NB4 (cell line): Measurements from ENCODE around the gene MAP3K14.

ENCODE experiments used
- DNase-seq: peaks from one replicate; pipeline ENCODE4 v3.0.0; 2010; ENCODE audit warnings: low read depth
- H3K4me3 ChIP-seq: one replicate; pipeline ENCODE4 v1.5.1; 2011; ENCODE audit warnings: mild to moderate bottlenecking, low read depth, low read length, moderate library complexity
- MYC ChIP-seq: IDR thresholded peaks from 2 replicates; pipeline ENCODE4 v1.6.1; 2011; ENCODE audit warnings: low read depth, low read length
- POLR2A ChIP-seq: IDR thresholded peaks from 2 replicates; pipeline ENCODE4 v1.6.1; 2011; ENCODE audit warnings: mild to moderate bottlenecking; ENCODE audit not compliant: insufficient read length; ENCODE audit errors: extremely low read depth
- TF ChIP-seq, protein P1 (sequence below): IDR thresholded peaks from 2 replicates; pipeline ENCODE4 v1.6.1; 2011; ENCODE audit warnings: low read depth, low read length
- TF ChIP-seq, protein P2 (sequence below): IDR thresholded peaks from one replicate; pipeline ENCODE4 v1.5.1; 2012; ENCODE audit warnings: low read depth, low read length

Gene MAP3K14

DNA sequence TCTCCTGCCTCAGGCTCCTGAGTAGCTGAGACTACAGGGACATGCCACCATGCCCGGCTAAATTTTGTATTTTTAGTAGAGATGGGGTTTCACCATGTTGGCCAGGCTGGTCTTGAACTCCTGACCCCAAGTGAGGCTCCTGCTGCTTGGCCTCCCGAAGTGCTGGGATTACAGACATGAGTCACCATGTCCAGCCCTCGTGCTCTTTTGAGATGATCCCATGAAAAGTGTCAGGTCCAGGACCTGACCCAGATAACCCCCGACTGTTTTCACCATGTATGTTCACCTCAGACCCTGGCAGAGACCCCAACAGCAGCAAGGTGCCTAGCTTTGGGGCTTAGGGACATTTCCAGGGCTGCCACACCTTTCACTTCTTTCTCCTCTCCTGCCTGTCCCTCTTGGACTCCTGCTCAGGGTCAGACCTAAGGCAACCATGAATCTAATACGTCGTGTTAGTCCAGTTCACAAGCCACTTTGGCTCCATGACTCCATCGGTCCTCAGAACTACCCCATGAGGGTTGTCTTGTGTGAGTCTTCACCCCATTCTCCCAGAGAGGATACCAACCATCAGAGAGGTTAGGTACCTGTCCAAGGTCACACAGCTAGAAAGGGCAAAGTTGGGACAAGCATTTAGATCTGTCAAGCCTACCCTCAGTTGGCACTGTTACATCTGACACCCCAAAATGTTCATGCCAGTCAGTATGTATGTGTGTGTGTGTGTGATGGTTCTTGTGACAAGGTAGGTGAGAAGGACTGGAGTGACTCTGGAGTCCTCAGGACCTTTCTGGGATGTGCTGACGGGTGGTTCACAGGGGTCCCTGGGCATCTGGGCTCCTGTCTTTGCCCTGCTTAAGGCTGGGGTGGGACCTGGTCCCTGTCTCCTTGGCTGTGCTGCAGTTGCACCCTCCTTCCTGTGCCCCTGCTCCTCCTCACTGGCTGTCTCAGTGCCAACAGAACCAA, 23.1 kb upstream of the MAP3K14 start:
- no peak for TF ChIP-seq POLR2A
- TF ChIP-seq, protein P1, sequence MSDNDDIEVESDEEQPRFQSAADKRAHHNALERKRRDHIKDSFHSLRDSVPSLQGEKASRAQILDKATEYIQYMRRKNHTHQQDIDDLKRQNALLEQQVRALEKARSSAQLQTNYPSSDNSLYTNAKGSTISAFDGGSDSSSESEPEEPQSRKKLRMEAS = no peak
- TF ChIP-seq, protein P2, sequence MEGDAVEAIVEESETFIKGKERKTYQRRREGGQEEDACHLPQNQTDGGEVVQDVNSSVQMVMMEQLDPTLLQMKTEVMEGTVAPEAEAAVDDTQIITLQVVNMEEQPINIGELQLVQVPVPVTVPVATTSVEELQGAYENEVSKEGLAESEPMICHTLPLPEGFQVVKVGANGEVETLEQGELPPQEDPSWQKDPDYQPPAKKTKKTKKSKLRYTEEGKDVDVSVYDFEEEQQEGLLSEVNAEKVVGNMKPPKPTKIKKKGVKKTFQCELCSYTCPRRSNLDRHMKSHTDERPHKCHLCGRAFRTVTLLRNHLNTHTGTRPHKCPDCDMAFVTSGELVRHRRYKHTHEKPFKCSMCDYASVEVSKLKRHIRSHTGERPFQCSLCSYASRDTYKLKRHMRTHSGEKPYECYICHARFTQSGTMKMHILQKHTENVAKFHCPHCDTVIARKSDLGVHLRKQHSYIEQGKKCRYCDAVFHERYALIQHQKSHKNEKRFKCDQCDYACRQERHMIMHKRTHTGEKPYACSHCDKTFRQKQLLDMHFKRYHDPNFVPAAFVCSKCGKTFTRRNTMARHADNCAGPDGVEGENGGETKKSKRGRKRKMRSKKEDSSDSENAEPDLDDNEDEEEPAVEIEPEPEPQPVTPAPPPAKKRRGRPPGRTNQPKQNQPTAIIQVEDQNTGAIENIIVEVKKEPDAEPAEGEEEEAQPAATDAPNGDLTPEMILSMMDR = no peak
- TF ChIP-seq MYC = no peak
- H3K4me3 ChIP-seq = no peak overlapping the region
- no peak for DNase-seq

DNA sequence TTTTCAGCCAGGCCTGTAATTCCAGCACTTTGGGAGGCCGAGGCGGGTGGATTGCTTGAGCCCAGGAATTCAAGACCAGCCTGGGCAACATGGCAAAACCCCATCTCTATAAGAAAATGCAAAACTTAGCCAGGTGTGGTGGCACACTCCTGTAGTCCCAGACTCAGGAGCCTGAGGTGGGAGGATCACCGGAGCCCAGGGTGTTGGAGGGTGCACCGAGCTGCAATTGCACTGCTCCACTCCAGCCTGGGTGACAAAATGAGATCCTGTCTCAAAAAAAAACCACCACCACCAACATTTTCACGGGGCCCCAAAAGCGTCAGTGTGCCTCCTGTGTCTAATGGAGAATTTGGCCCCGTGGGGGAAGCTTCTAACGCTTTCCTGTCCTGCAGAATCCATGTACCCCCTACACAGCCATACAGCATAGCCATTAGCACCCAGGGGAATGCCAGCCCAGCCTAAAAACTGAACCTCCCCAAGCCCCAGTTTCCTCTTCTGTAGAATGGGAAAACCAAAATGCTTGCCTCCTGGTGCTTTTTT, 22.2 kb upstream of the MAP3K14 start:
- no peak overlapping the region for H3K4me3 ChIP-seq
- TF ChIP-seq, protein P1 = no peak
- no peak for TF ChIP-seq POLR2A
- no peak for TF ChIP-seq MYC
- TF ChIP-seq, protein P2 = no peak
- DNase-seq = no peak

DNA sequence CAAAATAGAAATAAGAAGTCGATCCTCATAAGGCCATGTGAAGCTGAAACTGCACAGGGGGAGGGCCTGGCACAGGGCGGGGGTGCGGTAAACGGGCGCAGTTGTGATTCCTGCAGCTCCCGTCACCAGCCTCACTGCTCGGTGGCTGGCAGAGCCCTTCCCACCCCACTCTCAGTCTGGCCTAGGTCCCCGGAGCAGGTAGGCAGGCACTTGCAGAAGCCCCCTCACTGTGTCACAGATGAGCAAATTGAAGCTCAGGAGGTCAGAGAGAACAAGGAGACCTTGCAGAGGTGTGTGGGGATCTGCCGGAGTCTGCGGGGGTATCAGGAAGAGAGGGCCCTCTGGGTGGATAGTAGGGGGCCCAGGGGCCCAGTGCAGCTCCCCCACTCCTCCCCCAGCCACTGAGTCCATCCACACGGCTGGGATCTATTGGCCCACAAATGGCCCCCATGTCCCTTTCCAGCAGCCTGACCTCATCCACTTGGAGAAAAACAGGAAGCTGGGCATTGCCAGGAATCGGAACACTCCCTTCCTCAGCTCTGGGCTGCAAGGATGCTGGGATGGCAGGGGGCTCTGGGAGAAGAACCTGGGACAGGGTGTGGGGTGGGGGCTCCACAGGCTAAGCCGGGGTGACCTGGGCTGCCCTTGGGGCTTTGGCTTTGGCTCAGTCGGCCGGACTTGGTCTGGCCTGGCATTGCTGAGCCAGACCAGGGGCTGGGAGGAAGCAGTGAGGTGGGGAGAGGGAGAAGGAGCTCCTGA, 21.4 kb upstream of the MAP3K14 start:
- no peak overlapping the region for H3K4me3 ChIP-seq
- TF ChIP-seq, protein P2 = no peak
- TF ChIP-seq POLR2A = no peak
- TF ChIP-seq, protein P1 = no peak
- TF ChIP-seq MYC = no peak
- no peak for DNase-seq

DNA sequence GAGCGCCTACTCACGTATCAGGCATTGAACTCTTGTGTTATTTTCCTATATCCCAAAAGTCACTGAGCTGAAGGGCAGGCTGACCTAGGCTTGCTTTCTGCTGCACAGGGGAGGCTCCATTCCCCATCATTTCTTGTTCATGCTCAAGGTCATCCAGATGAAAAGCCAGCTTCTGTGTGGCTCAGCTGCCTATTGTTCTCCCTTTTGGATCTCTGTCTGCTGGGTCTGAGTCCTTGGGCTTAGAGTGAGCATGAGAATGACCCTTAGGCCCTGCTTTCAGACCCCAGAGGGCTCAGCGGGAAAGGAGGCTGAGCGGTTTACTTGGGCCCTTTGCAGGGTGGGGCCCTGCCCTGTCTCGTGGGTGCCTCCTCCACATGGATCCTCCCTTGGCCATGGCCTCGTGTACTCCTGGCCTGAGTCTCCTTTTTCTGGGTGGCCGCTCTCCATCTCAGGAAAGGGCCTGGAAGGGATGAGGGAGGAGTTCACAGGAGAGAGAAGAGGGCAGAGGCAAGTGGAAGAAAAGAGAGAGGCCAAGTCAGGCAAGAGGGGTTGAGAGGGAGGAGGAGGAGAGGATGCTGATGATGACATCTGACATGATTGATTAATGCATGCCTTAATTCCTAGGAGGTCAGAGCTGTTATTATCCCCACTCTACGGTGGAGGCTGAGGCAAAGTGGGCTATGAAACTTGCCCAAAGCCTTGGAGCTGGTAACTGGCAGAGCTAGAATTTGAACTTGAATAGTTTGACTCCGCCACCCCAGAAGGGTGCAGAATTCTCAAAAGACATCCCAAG, 19.8 kb upstream of the MAP3K14 start:
- TF ChIP-seq, protein P2 = no peak
- TF ChIP-seq POLR2A = no peak
- H3K4me3 ChIP-seq = no peak overlapping the region
- no peak for DNase-seq

DNA sequence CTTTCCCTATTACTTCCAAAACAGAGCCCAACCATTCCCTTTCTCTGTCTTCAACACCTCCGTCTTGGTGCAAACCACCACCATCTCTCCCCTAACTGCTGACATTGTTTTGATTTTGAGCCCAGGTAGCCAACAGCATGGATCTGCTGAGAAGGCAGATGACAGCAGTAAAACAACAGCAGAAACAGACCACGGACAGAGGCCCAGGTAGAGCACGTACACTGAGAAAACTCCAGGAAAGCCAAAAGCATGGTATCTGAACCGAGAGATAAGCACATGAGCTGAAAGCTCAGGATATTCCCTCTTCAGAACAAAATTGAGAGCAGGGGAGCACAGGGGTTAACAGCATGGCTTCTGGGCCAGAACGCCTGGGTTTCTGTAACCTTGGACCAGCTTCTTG, 18.9 kb upstream of the MAP3K14 start:
- no peak overlapping the region for H3K4me3 ChIP-seq
- TF ChIP-seq, protein P2 = no peak
- TF ChIP-seq POLR2A (no peak), MYC (no peak)
- TF ChIP-seq, protein P1 = no peak

More for the DNA sequence above, 18.9 kb upstream of the MAP3K14 start:
- DNase-seq = no peak
